H1 (cell line): ENCODE results near the gene NEK4. TPM values are rescaled to one million over a fixed set of nuclear protein-coding genes. Genes with fewer than 3 reads are reported as not detected.

Source experiments
- CTCF ChIA-PET: fragments of 300-600 bp; sonication (Branson Sonifier 250); formaldehyde crosslinking; loops from one replicate; lab custom pipeline; 2021; ENCODE audit not compliant: partially characterized antibody; lab: Charles Lee
- POLR2A ChIA-PET: fragments of 300-600 bp; sonication (Branson Sonifier 250); formaldehyde crosslinking; loops from one replicate; lab custom pipeline; 2021; ENCODE audit warnings: inconsistent platforms; ENCODE audit not compliant: partially characterized antibody; lab: Charles Lee
- DNase-seq, 2 experiments: peaks; one replicate each; pipeline versions ENCODE4 v3.0.0 to v3.0.0-alpha.2; 2010 to 2022; ENCODE audit warnings: low spot score in 2 of 2, low read depth in 1 of 2, mixed read lengths in 1 of 2
- FAIRE-seq: peaks from 2 replicates; lab custom pipeline; 2011; peaks lifted over from hg19 to GRCh38; lab: Jason Lieb, UNC
- H2AFZ ChIP-seq: 2 replicates; pipeline ENCODE4 v1.8.1; 2012; ENCODE audit warnings: low read length, inconsistent platforms
- H2AK5ac ChIP-seq: 2 replicates; pipeline ENCODE4 v1.6.1; 2013; ENCODE audit warnings: low read depth, low read length
- H2BK120ac ChIP-seq: replicated peaks from 2 replicates; pipeline ENCODE3; 2013; ENCODE audit warnings: low read depth, low read length, inconsistent platforms
- H2BK12ac ChIP-seq: 2 replicates; pipeline ENCODE4 v1.6.1; 2013; ENCODE audit warnings: low read depth, low read length
- H2BK15ac ChIP-seq: 2 replicates; pipeline ENCODE4 v1.6.1; 2013; ENCODE audit warnings: low read length
- H2BK20ac ChIP-seq: 2 replicates; pipeline ENCODE4 v1.6.1; 2013; ENCODE audit warnings: low read length
- H2BK5ac ChIP-seq: 2 replicates; pipeline ENCODE4 v1.6.1; 2013; ENCODE audit warnings: low read depth, low read length
- H3K14ac ChIP-seq: 2 replicates; pipeline ENCODE4 v1.6.1; 2013; ENCODE audit warnings: inconsistent platforms; ENCODE audit not compliant: insufficient read length
- H3K18ac ChIP-seq: 2 replicates; pipeline ENCODE4 v1.6.1; 2013; ENCODE audit warnings: low read length; ENCODE audit errors: extremely low read depth
- H3K23ac ChIP-seq: 2 replicates; pipeline ENCODE4 v1.6.1; 2013; ENCODE audit warnings: inconsistent platforms; ENCODE audit not compliant: insufficient read length
- H3K23me2 ChIP-seq: 2 replicates; pipeline ENCODE4 v1.6.1; 2013; ENCODE audit warnings: low read depth, low read length
- H3K27ac ChIP-seq: 2 replicates; pipeline ENCODE4 v1.6.1; 2011; ENCODE audit warnings: low read depth, low read length, inconsistent platforms
- H3K27me3 ChIP-seq, 4 experiments: replicated peaks in 1 of 4; 1 replicate in 1 of 4; 2 replicates in 3 of 4; pipeline versions ENCODE4 v1.6.1 to v1.8.1; 2011 to 2013; ENCODE audit warnings: low read length in 3 of 4, mild to moderate bottlenecking in 3 of 4, inconsistent platforms in 2 of 4, mixed read lengths in 2 of 4, moderate library complexity in 1 of 4; ENCODE audit not compliant: control insufficient read depth in 3 of 4, insufficient read depth in 3 of 4; ENCODE audit errors: extremely low read depth in 1 of 4
- H3K36me3 ChIP-seq, 4 experiments: 2 replicates each; pipeline versions ENCODE4 v1.6.1 to v1.8.1; 2011 to 2013; ENCODE audit warnings: mild to moderate bottlenecking in 4 of 4, low read length in 3 of 4, moderate library complexity in 2 of 4, control low read depth in 1 of 4, inconsistent platforms in 1 of 4; ENCODE audit not compliant: insufficient read depth in 4 of 4, control insufficient read depth in 2 of 4
- H3K4ac ChIP-seq: replicated peaks from 2 replicates; pipeline ENCODE3; 2013; ENCODE audit warnings: low read length, low read depth, mixed read lengths, inconsistent platforms; ENCODE audit not compliant: insufficient read length
- H3K4me1 ChIP-seq, 4 experiments: replicated peaks in 1 of 4; 1 replicate in 1 of 4; 2 replicates in 3 of 4; pipeline versions ENCODE4 v1.6.1 to v1.8.1; 2011 to 2013; ENCODE audit warnings: low read length in 3 of 4, inconsistent platforms in 2 of 4, mixed read lengths in 1 of 4; ENCODE audit not compliant: insufficient read depth in 4 of 4, control insufficient read depth in 3 of 4
- H3K4me2 ChIP-seq, 2 experiments: 2 replicates each; pipeline versions ENCODE4 v1.6.1 to v1.8.1; 2011 to 2013; ENCODE audit warnings: low read depth in 2 of 2, low read length in 2 of 2, control low read depth in 1 of 2, inconsistent platforms in 1 of 2, mild to moderate bottlenecking in 1 of 2; ENCODE audit not compliant: insufficient read depth in 1 of 2
- H3K4me3 ChIP-seq, 4 experiments: fragments of 200-600, 300-600 bp in 1 of 4; sonication (generic), shearing (Covaris generic), sonication (Bioruptor Twin) in 1 of 4; 2 replicates each; pipeline versions ENCODE4 v1.5.1 to v1.8.1; 2011 to 2016; ENCODE audit warnings: low read length in 4 of 4, low read depth in 3 of 4, control low read depth in 2 of 4, inconsistent platforms in 2 of 4, mild to moderate bottlenecking in 2 of 4, mixed read lengths in 1 of 4, moderate library complexity in 1 of 4; ENCODE audit not compliant: insufficient read depth in 2 of 4; ENCODE audit errors: extremely low read depth in 1 of 4
- H3K56ac ChIP-seq: replicated peaks from 2 replicates; pipeline ENCODE3; 2013; ENCODE audit warnings: low read depth, mild to moderate bottlenecking, mixed read lengths, low read length, inconsistent platforms; ENCODE audit not compliant: insufficient read length
- H3K79me1 ChIP-seq: 2 replicates; pipeline ENCODE4 v1.6.1; 2013; ENCODE audit warnings: low read depth, low read length, control low read depth
- H3K79me2 ChIP-seq, 2 experiments: 2 replicates each; pipeline versions ENCODE4 v1.6.1 to v1.8.1; 2012 to 2013; ENCODE audit warnings: low read length in 2 of 2, mild to moderate bottlenecking in 2 of 2, inconsistent platforms in 1 of 2; ENCODE audit not compliant: insufficient read depth in 2 of 2, control insufficient read depth in 1 of 2
- H3K9ac ChIP-seq, 4 experiments: replicated peaks in 1 of 4; 1 replicate in 1 of 4; 2 replicates in 3 of 4; pipeline versions ENCODE4 v1.6.1 to v1.8.1; 2011 to 2013; ENCODE audit warnings: low read depth in 3 of 4, low read length in 3 of 4, control low read depth in 2 of 4, mild to moderate bottlenecking in 2 of 4, moderate library complexity in 2 of 4, inconsistent platforms in 1 of 4; ENCODE audit errors: extremely low read depth in 1 of 4
- H3K9me3 ChIP-seq, 2 experiments: 2 replicates each; pipeline versions ENCODE4 v1.6.1 to v1.8.1; 2012 to 2013; ENCODE audit warnings: mild to moderate bottlenecking in 2 of 2, moderate library complexity in 2 of 2, control low read depth in 1 of 2, inconsistent platforms in 1 of 2, low read depth in 1 of 2, low read length in 1 of 2, mixed read lengths in 1 of 2; ENCODE audit not compliant: insufficient read depth in 2 of 2
- H4K20me1 ChIP-seq, 2 experiments: replicated peaks in 1 of 2; 2 replicates each; pipeline versions ENCODE3 to v1.8.1; 2011 to 2013; ENCODE audit warnings: inconsistent platforms in 2 of 2, low read length in 2 of 2, mild to moderate bottlenecking in 1 of 2; ENCODE audit not compliant: insufficient read depth in 2 of 2, control insufficient read depth in 1 of 2
- H4K5ac ChIP-seq: 2 replicates; pipeline ENCODE4 v1.6.1; 2013; ENCODE audit warnings: low read length, low read depth, mixed read lengths, inconsistent platforms; ENCODE audit not compliant: insufficient read length
- H4K8ac ChIP-seq: 2 replicates; pipeline ENCODE4 v1.8.0; 2013; ENCODE audit warnings: mild to moderate bottlenecking, moderate library complexity, low read length, inconsistent platforms; ENCODE audit not compliant: insufficient read depth; ENCODE audit errors: extremely low read depth
- H4K91ac ChIP-seq: replicated peaks from 2 replicates; pipeline ENCODE3; 2013; ENCODE audit warnings: low read length, mixed read lengths, inconsistent platforms; ENCODE audit not compliant: insufficient read length
- ATF2 ChIP-seq: IDR thresholded peaks from 2 replicates; pipeline ENCODE4 v1.6.1; 2012; ENCODE audit warnings: low read length, inconsistent platforms
- BCL11A ChIP-seq, 2 experiments: IDR thresholded peaks; one replicate each; pipeline ENCODE4 v1.6.1; 2011; ENCODE audit warnings: low read depth in 2 of 2, low read length in 2 of 2, mild to moderate bottlenecking in 2 of 2
- KDM1A ChIP-seq: fragments of 200-600, 300-600 bp; sonication (generic); IDR thresholded peaks from 2 replicates; pipeline ENCODE4 v1.7.1; 2016; ENCODE audit warnings: mild to moderate bottlenecking, low read length, borderline replicate concordance
- KDM5A ChIP-seq: fragments of 200-600 bp; IDR thresholded peaks from 2 replicates; pipeline ENCODE4 v1.7.1; 2012; ENCODE audit warnings: mild to moderate bottlenecking, low read length, inconsistent platforms, mixed read lengths
- MAX ChIP-seq: IDR thresholded peaks from 2 replicates; pipeline ENCODE4 v1.6.1; 2012; ENCODE audit warnings: inconsistent platforms
- NRF1 ChIP-seq: IDR thresholded peaks from 2 replicates; pipeline ENCODE4 v1.6.1; 2011; ENCODE audit warnings: mild to moderate bottlenecking, low read depth, low read length, improper control_type of control experiment
- SAP30 ChIP-seq: fragments of 300-600 bp; sonication (generic); IDR thresholded peaks from 2 replicates; pipeline ENCODE4 v1.7.1; 2012; ENCODE audit warnings: low read length, moderate library complexity, mild to moderate bottlenecking, inconsistent platforms; ENCODE audit not compliant: insufficient read depth, insufficient replicate concordance
- TAF7 ChIP-seq: optimal IDR thresholded peaks from 2 replicates; pipeline ENCODE3; 2011; ENCODE audit warnings: low read depth, mild to moderate bottlenecking, inconsistent platforms, low read length, moderate library complexity, borderline replicate concordance
- YY1 ChIP-seq: IDR thresholded peaks from 2 replicates; pipeline ENCODE4 v1.6.1; 2011; ENCODE audit warnings: low read depth, mild to moderate bottlenecking, low read length
- WGBS, 2 experiments: shearing (Covaris generic) in 1 of 2; methylation state at CpG; one replicate each; pipeline versions ENCODE4 v1.1.6 to v1.1.7; 2013 to 2015; ENCODE audit warnings: low lambda C conversion rate in 2 of 2, mixed read lengths in 2 of 2, inconsistent platforms in 1 of 2, low coverage in 1 of 2, missing lambda C conversion rate in 1 of 2; ENCODE audit not compliant: insufficient replicate concordance in 2 of 2, insufficient coverage in 1 of 2, insufficient read length in 1 of 2; ENCODE audit errors: extremely low coverage in 1 of 2, missing lambda C conversion rate in 1 of 2; 5-methylcytosine and 5-hydroxymethylcytosine counted together
- polyA plus RNA-seq, 7 experiments: library from polyadenylated mRNA; depleted of rRNA in 3 of 7; stranded (reverse) in 5 of 7; unstranded in 2 of 7; fragments of >200 nt in 5 of 7; fragments of 200-250 nt in 2 of 7; gene quantifications; 1 replicate in 5 of 7; 2 replicates in 1 of 7; 4 replicates in 1 of 7; pipeline versions ENCODE4 v1.2.1 to v1.2.3, GENCODE V29; 2011 to 2013; ENCODE audit warnings: missing spikeins in 2 of 7, mixed read lengths in 2 of 7
- total RNA-seq: library from RNA; stranded (reverse); fragmentation: NEBNext Ultra II Directional; extraction: Animal tissue kit (Norgen Biotek cat#: 25700); gene quantifications from 2 replicates; pipeline ENCODE4 v1.2.1, GENCODE V29; 2021

NEK4 gene
- total and polyA plus RNA-seq, 2 of the 8 experiments (the other 6 are each of a cell fraction or from before 2014, with no cell fraction given), result 7.5 to 40.0 TPM

- TF ChIP-seq KDM5A (no peak), TAF7 (no peak), NRF1 (no peak), BCL11A (IDR thresholded peaks at IDR 0.05; ENCODE audit: low read depth in 2 of 2, low read length in 2 of 2) (no peak), YY1 (no peak), SAP30 (no peak), MAX (no peak), KDM1A (no peak), ATF2 (no peak)
- no peak overlapping the region for H3K14ac ChIP-seq
- no peak overlapping the region for H3K4me2 ChIP-seq
- 77% methylated on average over 9 of the region's 9 CpGs; no CpG with 5 or more reads in 1 of the 2 experiments for WGBS, 2 experiments
- no peak overlapping the region for H2AFZ ChIP-seq
- no peaks in the 10 kb centered on the region for H3K4me1 ChIP-seq
- no peak for FAIRE-seq
- no peak overlapping the region for H2BK12ac ChIP-seq
- no peak overlapping the region for H3K9ac ChIP-seq
- H2AK5ac ChIP-seq, result no peak overlapping the region
- H2BK5ac ChIP-seq, result no peak overlapping the region
- H3K79me2 ChIP-seq, result no peaks in the 10 kb centered on the region
- H3K4me3 ChIP-seq, result no peak overlapping the region
- H3K18ac ChIP-seq, result no peak overlapping the region
- no peak overlapping the region for H3K27ac ChIP-seq
- H4K8ac ChIP-seq, result no peak overlapping the region
- no peak overlapping the region for H2BK15ac ChIP-seq
- no peak overlapping the region for H2BK120ac ChIP-seq
- no peak overlapping the region for H2BK20ac ChIP-seq
- CTCF ChIA-PET, result interaction anchor here (0.8 to 6.9 kb wide), 3 partner anchors 10 to 24 kb away, joined by 3 to 86 read pairs (median 13); no protein-coding TSS in a partner anchor
- H3K36me3 ChIP-seq, result no peaks in the 10 kb centered on the region
- no peaks in the 10 kb centered on the region for H3K79me1 ChIP-seq
- no peaks in the 10 kb centered on the region for H3K9me3 ChIP-seq
- POLR2A ChIA-PET, result interaction anchor here (2.3 kb wide), 1 partner anchor 25 kb away, joined by 8 read pairs; the partner anchor contains the start of gene NEK4
- no peaks in the 10 kb centered on the region for H3K27me3 ChIP-seq
- no peak for DNase-seq
- no peaks in the 10 kb centered on the region for H4K20me1 ChIP-seq
- no peak overlapping the region for H4K91ac ChIP-seq
- no peak overlapping the region for H4K5ac ChIP-seq
- no peak overlapping the region for H3K23ac ChIP-seq
- H3K23me2 ChIP-seq, result no peaks in the 10 kb centered on the region
- no peak overlapping the region for H3K56ac ChIP-seq
- H3K4ac ChIP-seq, result no peak overlapping the region
These were observed 24.7 kb upstream of the NEK4 start for GRCh38 chr3:52795298-52795900.
